Measurements from ENCODE around the gene AHDC1.
A peak's percentile ranks its signal among the peaks of the same experiment; 100 is the strongest.
"Not testable (repeated sequence)": the region's sequence is repeated elsewhere in the genome, so short reads cannot be mapped to it uniquely, and the experiment has no call there.

The AHDC1 gene

DNA sequence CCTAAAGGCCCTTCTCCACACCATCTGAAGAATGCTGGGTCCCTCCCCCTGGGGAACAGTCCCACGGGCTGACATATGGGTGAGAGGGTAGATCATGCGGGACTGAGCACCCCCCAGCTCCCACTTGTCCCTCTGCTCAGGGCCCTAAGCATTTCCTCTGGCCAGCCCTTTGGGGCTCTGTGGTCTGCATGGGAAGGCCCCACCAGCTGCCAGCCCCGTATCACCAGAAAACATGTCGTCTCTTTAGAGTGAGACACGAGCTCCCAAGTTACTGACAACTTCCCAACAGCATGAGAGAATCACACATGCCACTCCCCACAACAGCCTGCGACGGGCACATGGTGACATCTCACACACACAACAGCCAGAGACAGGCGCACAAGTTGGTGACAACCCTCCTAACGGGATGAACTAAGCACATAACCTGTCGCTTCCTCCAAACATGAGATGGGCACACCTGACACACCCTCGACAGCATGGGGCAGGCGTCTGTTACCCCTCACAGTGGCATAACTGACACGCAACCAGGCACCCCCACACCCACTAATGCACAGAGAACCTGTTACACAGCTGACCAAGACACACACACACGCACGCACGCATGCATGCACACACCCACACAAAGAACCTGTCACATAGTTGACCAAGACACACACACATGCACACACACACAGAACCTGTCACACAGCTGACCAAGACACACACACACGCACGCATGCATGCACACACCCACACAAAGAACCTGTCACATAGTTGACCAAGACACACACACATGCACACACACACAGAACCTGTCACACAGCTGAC is 41.2 kb downstream of the AHDC1 start:
- DNase-seq: no peak

DNA sequence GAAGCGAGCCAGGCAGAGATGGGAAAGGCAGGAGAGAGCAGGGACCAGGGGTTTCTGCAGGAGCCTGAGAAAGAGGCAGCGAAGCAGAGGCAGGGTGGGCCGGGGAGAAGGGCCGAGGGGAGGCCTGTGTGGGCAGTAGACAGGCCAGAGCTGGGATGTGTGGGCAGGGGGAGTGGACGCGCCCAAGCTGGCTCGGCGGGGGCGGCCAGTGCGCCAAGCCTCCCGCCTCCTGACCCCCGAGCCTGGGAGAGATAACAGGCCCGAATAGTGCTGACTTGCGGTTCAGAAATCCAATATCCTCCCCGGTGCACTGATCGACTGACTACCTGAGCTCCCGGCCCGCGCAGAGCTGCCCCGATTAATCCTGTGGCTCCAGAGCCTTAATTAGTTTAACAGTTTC is 41.9 kb downstream of the AHDC1 start:
- DNase-seq: no peak

DNA sequence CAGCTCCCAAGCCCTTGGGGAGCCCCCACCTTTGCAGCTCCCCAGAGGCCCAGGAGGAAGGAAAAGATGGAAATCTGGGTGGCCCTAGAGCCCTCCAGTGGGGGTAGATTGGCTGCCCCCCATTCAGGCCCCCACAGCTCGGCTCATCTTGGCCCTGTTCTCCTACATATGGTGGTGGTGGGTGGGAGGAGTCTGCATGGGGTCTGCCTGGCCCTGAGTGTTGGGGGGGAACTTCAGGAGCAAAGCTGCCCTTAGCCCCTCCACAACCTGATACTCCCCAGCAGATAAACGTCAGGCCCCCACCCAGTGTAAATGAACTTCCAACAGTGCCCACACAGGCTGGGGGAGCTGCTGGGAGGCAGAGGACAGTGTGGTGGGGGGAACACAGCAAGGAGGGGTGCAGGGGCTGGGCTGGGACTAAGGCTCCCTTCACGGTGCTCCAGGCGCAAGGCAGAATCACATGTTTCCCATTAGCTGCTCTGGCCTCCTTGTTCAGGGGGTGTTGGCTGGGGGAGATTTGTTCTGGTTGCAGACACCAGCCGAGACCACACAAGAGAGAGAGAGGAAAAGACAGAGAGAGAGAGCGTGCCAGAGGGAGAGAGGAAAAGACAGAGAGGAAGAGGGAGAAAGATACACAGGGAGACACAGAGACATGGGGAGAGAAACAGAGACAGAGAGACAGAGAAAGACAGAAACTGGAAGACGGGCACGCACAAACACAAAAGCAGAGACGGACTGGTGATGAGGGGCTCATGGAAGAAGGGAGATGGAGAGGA is 42.6 kb downstream of the AHDC1 start:
- DNase-seq: no peak

DNA sequence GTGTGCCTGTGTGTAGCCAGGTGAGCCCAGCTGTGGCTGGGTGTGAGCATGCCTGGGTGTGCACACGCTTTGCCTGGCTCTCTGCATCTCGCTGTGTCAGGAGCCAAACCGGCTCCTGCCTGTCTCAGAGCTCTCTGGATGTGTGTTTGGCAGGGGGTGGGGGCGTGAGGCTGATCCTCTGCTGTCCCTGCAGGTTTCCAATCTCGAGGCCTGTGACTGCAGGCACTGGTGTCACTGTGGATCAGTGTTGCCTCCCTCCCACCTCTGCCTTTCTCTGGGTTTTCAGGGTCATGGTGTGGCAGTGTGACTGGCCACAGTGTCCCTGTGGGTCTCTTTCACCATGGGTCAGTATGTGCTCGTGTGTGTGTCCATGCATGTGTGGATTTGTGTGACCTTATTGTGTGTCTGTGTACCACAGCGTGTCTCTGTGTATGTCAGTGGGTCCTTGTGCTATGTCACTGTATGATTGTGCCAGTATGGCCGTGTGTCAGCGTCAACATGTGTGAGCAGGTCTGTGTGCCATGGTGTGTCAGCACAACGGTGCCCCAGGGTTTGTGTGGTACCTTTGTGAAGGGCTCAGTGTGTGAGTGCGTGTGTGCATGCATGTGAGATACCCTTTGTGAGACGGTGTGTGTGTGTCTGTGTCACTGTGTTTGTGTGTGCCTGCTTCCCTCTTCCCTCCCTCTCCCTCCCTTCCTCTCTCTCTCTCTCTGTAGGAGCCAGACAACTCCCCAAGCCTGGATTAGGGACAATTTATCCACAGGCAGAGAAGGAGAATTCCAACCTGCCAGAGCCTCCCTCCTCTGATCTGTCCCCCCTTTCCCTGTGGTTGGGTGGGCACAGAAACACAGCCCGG is 43.4 kb downstream of the AHDC1 start:
- DNase-seq: no peak

DNA sequence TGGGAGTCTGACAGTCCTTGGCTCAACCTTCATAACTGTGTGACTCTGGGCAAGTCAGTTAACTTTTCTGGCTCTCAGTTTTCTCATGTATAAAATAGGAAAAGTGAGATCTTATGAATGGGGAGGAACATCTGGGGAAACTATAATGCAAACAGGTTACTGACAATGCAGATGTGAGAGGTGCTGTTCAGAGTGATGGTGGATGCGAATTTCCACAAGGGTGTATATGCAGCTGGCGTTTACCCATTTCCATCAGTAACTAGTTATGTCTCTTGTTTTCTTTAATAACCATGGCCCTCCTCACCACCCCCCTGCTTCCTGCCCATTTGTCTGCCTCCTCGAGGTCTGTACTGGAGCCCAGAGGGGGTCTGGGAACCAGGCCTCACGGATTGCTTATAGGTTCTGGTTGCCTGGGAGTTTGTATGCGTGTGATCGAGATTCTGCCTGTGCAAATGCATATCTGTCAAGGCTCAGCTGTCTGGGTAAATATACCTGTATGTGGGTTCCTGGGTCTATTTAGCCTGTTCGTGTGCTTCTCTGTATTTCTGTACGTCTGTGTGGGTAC is 44.4 kb downstream of the AHDC1 start:
- DNase-seq: no peak

DNA sequence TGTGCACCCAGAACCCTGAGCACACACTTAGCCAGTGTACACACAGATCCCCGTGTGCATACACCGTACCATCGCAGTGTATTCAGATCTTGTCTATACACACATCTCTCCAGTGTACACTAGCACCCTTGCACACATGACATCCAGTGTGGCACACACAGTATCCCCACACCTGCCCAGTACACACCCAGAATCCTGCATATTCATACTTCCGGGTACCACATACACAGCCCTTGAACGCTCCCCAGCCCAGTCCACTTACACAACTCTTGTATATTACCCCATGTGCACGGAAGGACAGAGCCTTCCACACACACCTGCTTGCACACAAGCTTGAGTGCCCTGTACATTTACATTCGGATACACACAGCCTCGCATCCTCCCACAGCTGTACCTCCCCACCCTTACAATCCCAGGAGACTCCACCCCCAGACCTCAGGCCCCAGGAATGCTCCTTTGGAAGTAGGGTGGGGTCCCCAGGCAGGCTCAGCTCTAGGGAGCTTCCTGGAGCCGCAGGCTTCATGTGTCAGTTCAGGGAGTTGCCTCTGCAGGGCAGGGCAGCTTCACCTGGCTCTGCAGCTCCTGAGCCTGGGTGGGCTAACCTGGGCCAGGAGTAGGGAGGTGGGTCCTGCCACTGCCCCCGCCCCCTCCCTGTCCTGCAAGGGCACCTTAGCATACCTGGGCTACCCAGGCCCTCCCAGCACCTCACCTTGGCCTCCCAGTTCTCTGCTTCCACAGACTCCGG is 46.2 kb downstream of the AHDC1 start:
- no peak for DNase-seq

DNA sequence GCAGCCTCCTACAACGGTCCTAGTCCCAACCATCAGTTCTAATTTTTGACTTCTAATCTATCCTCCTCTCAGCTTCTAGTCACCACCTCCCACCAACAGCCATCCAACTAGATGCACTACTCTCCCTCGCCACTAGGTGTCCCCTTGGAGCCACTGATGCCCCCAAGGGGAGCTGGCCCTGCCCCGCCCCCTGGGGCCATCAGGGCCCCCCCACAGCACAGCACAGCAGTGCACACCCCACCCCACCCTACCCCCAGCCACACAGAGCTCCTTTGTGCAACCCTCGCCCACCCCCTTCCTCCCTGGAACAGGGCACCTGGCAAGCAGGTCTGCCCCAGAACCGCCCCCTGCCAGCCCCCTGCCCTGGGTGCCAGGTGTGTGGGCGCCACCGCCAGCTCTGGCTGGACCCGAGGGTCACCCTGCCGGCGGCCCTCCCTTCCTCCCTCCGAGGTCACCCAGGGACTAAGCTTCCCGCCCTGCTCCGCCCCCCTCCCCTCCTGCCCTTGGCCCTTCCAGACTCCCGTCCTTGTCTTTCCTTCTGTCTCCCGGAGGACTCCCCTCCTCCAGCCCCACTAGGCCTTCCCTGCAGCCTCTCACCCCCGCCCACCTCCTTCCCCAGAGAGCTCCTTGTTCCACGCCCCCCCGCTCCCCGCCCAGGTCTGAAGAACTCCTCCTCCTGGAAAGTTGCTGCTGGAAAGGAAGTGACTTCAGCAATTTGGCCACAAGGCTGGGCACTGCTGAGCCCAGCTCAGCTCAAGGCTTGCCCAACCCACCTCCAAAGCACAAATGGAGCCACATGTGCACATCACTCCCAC is 47.0 kb downstream of the AHDC1 start:
- peak; percentile 76 for DNase-seq

DNA sequence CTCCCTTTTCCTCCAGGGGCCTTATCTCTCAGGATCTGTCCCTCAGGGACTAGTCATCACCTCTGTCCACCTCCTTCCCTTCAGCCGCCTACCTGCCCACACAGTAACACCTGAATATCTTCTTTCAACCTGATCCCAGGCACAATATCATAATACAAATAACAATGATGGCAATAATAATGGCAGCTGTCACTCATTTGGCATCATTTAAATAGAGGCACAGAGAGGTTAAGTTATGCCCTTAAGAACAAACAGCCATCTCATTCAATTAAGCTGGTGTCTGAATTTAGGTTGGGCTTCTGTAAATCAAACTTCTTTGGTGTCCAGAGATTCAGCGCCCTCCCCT is 47.5 kb downstream of the AHDC1 start:
- no peak for DNase-seq

DNA sequence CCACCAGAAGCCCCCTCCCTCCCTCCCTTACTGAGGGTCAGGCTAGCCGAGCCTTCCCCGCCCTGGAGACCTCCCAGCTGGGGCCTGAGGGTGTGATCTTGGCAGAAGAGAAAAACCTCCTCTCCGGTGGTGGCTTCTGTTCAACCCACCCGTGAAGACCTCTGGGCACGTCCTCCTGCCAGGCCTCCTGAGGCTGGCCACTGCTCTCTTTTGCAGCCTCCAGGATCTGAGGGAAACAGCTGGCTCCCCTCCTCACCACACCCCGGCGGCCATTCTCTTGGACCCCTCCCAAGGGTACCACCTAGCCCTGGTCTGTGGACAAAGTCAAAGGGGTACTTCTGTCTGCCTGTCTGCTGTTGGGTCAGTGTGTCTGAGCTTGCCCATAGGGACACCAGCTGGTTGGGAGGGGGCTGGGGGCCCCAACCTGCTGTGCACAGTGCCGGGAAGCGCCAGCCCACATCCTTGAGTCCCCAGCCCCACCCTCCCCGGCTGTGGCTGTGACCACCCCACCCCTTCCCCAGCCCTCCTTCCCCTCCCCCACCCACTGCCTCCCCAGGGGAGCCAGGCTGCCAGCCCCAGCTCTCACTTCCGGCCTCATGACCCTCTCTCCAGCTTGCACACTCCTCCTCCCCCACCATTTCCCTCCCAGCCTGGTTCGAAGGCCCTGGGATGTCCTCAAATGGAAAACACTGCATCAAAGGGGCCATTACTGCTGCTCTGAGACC is 48.1 kb downstream of the AHDC1 start:
- DNase-seq: no peak

DNA sequence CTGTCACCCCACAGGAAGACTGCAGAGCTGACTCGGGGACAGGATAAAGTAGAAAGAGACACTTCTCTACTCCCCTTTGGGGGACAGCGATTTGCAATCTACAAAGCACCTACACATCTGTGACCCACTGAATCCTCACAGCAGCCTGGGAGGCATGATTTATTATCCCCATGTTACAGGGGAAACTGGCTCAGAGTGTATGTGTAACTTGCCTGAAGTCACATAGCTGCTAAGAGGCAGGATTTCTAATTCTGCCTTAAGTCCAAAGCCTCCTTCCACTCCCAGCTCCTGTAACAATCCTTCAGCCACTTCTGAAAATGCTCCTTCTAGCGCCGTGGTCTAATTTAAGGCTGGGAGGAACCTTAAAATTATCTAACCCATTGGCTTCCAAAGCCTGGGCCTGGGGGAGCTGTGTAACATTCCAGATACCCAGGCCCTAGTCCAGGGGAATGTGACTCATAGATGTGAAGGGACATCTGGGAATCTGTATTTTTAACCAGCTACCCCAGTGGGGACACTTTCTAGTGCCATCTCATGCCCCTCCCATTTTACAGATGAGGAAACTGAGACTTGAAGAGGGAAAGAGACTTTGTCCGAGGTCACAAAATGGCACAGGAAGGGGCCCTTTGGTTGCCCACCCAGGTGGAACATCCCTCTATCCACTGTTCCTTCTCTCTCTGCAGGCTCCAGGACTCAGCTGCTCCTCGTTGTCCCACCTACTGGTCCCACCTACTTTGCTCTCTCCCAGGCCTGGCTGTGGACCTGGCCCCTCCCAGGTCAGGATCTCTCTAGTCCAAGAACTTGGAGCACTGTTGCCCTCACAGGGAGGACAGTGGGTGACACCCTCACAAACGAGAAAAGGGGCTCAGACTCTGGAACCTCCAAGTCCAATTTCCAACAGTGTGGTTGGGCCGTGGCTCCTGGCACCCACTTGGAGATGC is 48.9 kb downstream of the AHDC1 start:
- no peak for DNase-seq

DNA sequence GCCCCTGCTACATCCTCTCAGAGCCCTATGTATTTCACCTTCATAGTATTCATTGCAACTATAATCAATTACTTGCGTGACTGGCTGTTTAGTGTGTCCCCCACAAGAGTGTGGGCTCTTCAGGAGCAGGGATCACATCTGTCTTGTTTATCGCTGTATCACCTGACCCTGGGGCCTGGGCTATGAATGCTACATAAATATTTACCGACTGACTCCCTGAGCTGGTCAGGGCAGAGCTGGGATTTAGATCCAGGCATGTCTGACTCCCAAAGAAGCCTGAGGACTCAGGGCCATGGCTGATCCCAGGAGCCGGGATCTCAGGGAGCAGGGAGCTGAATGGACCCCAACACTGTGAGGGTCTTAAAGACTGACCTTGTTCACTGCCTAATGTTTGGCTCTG is 49.7 kb downstream of the AHDC1 start:
- DNase-seq: no peak

DNA sequence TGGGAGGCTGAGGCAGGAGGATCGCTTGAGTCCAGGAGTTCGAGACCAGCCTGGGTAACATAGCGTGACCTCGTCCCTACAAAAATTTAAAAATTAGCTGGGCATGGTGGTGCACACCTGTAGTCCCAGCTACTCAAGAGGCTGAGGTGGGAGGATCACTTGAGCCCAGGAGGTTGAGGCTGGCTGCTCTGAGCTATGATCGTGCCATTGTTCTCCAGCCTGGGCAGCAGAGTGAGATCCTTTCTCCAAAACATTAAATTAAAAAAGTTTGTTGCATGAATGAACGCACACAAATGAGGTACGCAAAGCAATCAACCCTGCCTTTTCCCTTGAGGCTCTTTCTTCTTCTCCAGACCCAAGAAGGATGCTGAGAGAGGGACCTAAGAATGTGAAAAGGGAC is 50.1 kb downstream of the AHDC1 start:
- not testable (repeated sequence) for DNase-seq

DNA sequence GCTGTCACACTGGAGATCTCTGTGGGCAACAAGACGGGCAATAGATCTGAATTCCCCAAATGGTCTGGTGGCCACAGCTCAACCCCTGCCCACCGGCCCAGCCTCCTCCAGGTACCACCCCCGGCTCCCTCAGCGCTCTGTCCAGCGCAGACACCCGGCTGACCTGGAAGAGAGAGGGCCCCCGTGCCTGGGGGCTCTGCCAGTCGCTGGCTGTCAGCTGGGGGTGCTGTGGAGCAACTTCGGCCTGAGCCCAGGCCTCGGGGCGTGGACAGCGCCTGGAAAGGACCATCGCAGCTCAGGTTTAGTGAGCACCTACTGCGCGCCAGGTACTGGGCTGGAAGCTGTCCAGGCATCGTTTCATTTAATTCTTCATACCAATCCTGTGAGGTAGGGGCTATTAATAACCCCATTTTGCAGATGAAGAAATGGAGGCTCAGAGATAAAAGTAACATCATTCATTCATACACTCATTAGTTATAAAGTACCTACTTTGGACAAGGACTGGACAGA is 51.0 kb downstream of the AHDC1 start:
- no peak for DNase-seq

DNA sequence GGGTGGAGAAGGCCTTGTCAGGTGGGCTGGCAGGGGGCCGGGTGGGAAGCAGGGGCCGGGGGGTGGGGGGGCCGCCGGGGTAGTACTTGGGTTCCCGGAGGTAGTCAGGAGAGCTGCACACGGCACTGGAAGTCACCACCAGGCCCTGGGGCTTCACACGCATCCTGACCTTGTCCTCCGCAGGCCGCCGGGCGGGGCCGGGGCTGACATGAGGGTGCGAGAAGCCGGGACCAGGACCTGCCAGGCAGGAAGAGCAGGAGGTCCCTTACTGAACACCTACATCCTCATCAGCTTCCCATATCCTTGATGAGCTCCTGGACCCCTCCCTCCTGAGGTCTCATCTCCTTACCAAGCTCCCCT is 52.0 kb downstream of the AHDC1 start:
- no peak for DNase-seq

DNA sequence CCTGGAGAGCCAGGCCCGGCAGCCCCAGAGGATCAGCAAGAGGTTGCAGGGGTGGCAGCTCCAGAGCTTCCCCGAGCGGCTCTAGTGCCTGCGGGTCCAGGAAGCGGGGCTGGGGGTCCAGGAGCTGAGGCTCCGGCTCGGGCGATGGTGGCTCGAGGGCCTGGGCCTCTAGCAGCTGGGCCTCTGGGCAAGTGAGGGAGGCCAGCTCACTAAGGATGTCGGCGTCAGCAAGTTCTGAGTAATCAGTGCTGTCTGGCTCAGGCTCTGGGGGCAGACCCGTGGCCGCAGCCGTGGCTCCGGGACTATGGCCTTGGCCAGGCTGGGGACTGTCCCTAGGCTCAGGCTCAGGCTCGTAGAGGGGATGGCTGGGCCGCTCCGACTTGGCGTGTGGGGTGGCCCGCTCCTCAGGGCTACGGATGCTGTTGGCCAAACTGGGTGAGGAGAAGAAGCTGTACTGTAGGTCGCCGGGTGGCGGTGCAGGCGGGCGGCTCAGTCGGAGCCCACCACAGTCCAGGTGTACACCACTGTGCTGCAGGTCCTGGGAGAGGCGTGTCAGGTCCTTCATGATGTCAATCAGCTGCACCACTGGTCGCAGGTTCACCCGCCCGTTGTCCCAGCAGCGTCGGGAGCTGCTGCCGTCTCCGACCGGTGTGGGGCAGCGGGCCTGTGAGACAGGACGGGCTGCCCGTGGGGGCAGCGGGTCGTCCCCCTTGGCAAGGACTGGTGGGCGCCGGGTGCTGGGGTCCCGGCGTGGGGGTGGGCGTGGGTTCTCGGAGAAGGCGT is 52.6 kb downstream of the AHDC1 start:
- DNase-seq: no peak

DNA sequence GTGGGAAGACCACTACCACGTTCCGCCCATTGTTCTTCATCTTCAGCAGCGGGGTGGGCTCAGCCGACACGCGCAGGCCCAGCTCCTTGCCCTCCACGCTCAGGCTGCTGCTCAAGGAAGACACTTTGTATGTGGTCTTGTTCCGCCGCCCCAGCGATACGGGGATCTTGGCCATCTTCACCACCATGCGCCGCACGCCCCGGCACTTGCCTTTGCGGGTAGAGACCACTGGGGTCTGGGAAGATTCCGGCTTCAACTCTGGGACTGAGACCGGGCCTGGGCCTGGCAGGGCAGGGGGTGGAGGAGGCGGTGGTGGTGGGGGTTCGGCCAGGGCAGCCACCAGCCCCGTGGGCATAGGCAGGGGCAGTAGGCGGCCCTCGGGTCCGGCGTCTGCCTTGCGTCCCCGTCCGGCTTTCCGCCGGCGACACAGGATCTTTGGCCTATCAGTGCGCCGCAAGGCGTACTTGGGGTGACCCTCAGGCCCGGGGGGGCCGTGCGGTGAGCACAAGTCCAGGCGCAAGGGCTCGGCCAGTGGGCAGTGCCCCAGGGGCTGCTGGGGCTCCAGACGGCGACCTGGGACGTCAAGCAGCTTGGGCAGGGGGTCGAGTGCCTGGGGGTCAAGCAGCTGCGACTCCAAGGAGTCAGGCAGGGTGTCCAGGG is 53.3 kb downstream of the AHDC1 start:
- DNase-seq: no peak

DNA sequence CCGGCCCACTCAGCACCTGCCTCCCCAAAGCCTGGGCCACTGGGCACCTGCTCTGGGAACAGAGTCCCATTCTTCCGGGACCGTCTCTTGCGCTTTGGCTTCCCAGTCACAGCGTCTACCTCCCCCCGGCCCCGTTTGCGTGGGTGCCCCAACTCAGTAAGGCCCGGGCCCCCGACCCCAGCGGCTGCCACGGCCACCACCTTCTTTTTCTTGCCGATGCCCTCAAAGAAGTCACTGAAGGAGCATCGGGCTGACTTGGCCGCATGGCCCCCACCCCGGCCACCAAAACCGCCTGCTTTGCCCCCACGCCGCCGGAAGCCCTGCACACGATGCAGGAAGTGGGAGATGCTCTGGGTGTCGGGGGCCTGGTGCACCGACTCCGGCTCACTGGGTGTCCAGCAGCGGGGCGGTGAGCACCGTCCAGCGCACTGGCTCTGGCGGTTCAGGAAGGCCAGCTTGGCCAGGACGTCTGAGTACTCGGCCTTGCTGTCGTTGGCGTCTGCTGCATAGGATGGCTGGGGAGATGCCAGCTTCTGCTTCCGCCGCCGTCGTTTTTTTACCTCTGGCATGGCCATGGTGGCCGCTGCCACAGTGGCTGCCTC is 54.0 kb downstream of the AHDC1 start:
- DNase-seq: no peak
